ENCODE measurements around the gene CCDC3. TPM values are rescaled to one million over a fixed set of nuclear protein-coding genes. Genes with fewer than 3 reads are reported as not detected.

The CCDC3 gene
- polyA plus RNA-seq, 1 of the 3 experiments (the other 2 are of a cell fraction), result 0.02 TPM

GRCh38 chr10:12949248-12949647 lies 52.3 kb downstream of the CCDC3 start:
- no peaks in the 10 kb centered on the region for H3K4me1 ChIP-seq (ENCODE audit: control insufficient read depth in 1 of 2, insufficient read depth in 2 of 2, low read depth in 1 of 2, low read length in 1 of 2)
- WGBS (ENCODE audit: low lambda C conversion rate), result 27% methylated on average over 4 of the region's 4 CpGs
- DNase-seq, result no peak
- H3K9me2 ChIP-seq, result no peaks in the 10 kb centered on the region
- no peaks in the 10 kb centered on the region for H3K36me3 ChIP-seq (replicated peaks in 1 of 2; ENCODE audit: control insufficient read depth in 1 of 2, insufficient read depth in 2 of 2, low read length in 1 of 2)
- no peaks in the 10 kb centered on the region for H4K20me1 ChIP-seq (ENCODE audit: insufficient read depth)
- H3K27me3 ChIP-seq (ENCODE audit: insufficient read depth), result no peaks in the 10 kb centered on the region
- H3K9me3 ChIP-seq, result no peaks in the 10 kb centered on the region
- no peak overlapping the region for H2AFZ ChIP-seq (ENCODE audit: low read depth)
- TF ChIP-seq NFIC (IDR thresholded peaks at IDR 0.05; ENCODE audit: borderline replicate concordance), result no peak
- no peak for TF ChIP-seq TEAD4 (IDR thresholded peaks at IDR 0.05; ENCODE audit: borderline replicate concordance, insufficient read depth)
- no peak for TF ChIP-seq RCOR1 (IDR thresholded peaks at IDR 0.05; ENCODE audit: low read length)
- TF ChIP-seq MXI1 (IDR thresholded peaks at IDR 0.05; ENCODE audit: low read depth, low read length), result no peak
- TF ChIP-seq TCF12 (IDR thresholded peaks at IDR 0.05), result no peak
- no peak for TF ChIP-seq EP300 (IDR thresholded peaks at IDR 0.05; ENCODE audit: borderline replicate concordance in 1 of 2, low read depth in 1 of 2, low read length in 1 of 2)
- no peak for TF ChIP-seq USF2 (IDR thresholded peaks at IDR 0.05; ENCODE audit: borderline replicate concordance, low read depth, low read length)
- no peak for TF ChIP-seq PBX3 (IDR thresholded peaks at IDR 0.05)
- no peak for TF ChIP-seq FOSL2 (IDR thresholded peaks at IDR 0.05; ENCODE audit: borderline replicate concordance, low read depth)
- no peak overlapping the region for H3K4me3 ChIP-seq (ENCODE audit: low read depth in 2 of 2, low read length in 1 of 2)
- no peaks in the 10 kb centered on the region for H3K79me2 ChIP-seq (ENCODE audit: insufficient read depth)
- no peak overlapping the region for H3K4me2 ChIP-seq
- CTCF ChIA-PET, result interaction anchor here (1.0 kb wide), 3 partner anchors 11 to 125 kb away, joined by 3 read pairs; no protein-coding TSS in a partner anchor
- no peak overlapping the region for H3K9ac ChIP-seq
- POLR2A ChIA-PET, result no interaction called here
- no peak overlapping the region for H3K27ac ChIP-seq (ENCODE audit: low read depth in 2 of 2, low read length in 1 of 2)
- no peaks in the 10 kb centered on the region for H3F3A ChIP-seq (replicated peaks; ENCODE audit: insufficient read depth)

- H3F3A ChIP-seq (replicated peaks; ENCODE audit: insufficient read depth), result no peaks in the 10 kb centered on the region
- H3K27ac ChIP-seq (ENCODE audit: low read depth in 2 of 2, low read length in 1 of 2), result no peak overlapping the region
- no peaks in the 10 kb centered on the region for H3K79me2 ChIP-seq (ENCODE audit: insufficient read depth)
- H4K20me1 ChIP-seq (ENCODE audit: insufficient read depth), result no peaks in the 10 kb centered on the region
- CTCF ChIA-PET, result interaction anchor here (1.1 kb wide), 1 partner anchor 126 kb away, joined by 4 read pairs; no protein-coding TSS in a partner anchor
- H3K4me3 ChIP-seq (ENCODE audit: low read depth in 2 of 2, low read length in 1 of 2), result no peak overlapping the region
- TF ChIP-seq FOXJ3 (CRISPR knock-in tag; IDR thresholded peaks at IDR 0.05), result no peak
- no peak for TF ChIP-seq SIN3A (IDR thresholded peaks at IDR 0.05; ENCODE audit: borderline replicate concordance, low read depth, low read length)
- TF ChIP-seq EZH2phosphoT487 (IDR thresholded peaks at IDR 0.05; ENCODE audit: borderline replicate concordance, low read depth), result no peak
- no peak for TF ChIP-seq MXI1 (IDR thresholded peaks at IDR 0.05; ENCODE audit: low read depth, low read length)
- TF ChIP-seq USF1 (IDR thresholded peaks at IDR 0.05; ENCODE audit: borderline replicate concordance, low read depth), result no peak
- TF ChIP-seq NRF1 (IDR thresholded peaks at IDR 0.05; ENCODE audit: low read depth, low read length), result no peak
- no peak for TF ChIP-seq MEF2A (IDR thresholded peaks at IDR 0.05; ENCODE audit: borderline replicate concordance, low read depth)
- 50% methylated on average over 3 of the region's 3 CpGs for WGBS (ENCODE audit: low lambda C conversion rate)
- H3K9me2 ChIP-seq, result no peaks in the 10 kb centered on the region
- no peaks in the 10 kb centered on the region for H3K9me3 ChIP-seq
- H3K27me3 ChIP-seq (ENCODE audit: insufficient read depth), result no peaks in the 10 kb centered on the region
- POLR2A ChIA-PET, result no interaction called here
- no peak overlapping the region for H2AFZ ChIP-seq (ENCODE audit: low read depth)
- no peaks in the 10 kb centered on the region for H3K36me3 ChIP-seq (replicated peaks in 1 of 2; ENCODE audit: control insufficient read depth in 1 of 2, insufficient read depth in 2 of 2, low read length in 1 of 2)
- no peak overlapping the region for H3K9ac ChIP-seq
- no peaks in the 10 kb centered on the region for H3K4me1 ChIP-seq (ENCODE audit: control insufficient read depth in 1 of 2, insufficient read depth in 2 of 2, low read depth in 1 of 2, low read length in 1 of 2)
- no peak for DNase-seq
- H3K4me2 ChIP-seq, result no peak overlapping the region
These were observed 53.8 kb downstream of the CCDC3 start for GRCh38 chr10:12947741-12948140.

All from SK-N-SH (cell line).